GM13977 (cell line): ENCODE results near the gene NKAIN2.

Source experiments
- DNase-seq: peaks from one replicate; pipeline ENCODE4 v3.0.0; 2012; ENCODE audit warnings: low spot score
- CTCF ChIP-seq: IDR thresholded peaks from 2 replicates; pipeline ENCODE4 v1.5.1; 2012; ENCODE audit warnings: mild to moderate bottlenecking, control low read depth; ENCODE audit not compliant: insufficient read depth; ENCODE audit errors: extremely low read depth, missing control alignments
- in situ Hi-C: fragments of 300-500 bp; cut with MboI; formaldehyde crosslinking; loops from one replicate; pipeline ENCODE4 v1.12.0; 2022; ENCODE audit warnings: low sequenced_read_pairs, low pct_unique_long_range_greater_than_20kb, mixed read lengths, inconsistent platforms; ENCODE audit not compliant: unreplicated experiment

Gene NKAIN2

GRCh38 chr6:124738482-124738881 lies 934.8 kb downstream of the NKAIN2 start:
- TF ChIP-seq CTCF: no peak
- DNase-seq: no peak
- in situ Hi-C loops: no loop called here

DNA sequence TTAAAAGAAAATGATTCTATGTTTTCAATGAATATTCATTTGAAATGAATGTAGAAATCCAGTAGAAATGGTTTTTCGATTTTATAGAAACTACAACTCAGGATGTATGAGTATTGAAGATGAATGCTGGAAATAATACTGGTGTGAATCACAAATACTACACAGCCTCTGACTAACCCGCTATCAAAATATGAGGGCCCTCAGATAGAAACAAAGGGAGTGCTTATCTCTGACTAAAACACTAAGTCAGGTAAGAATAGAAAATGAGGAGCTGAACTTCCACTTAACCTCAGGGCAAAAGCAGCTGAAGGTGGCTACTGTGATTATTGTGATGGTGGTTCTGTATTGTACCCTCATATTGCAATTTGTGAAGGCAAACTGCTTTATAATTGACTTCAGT lies 937.7 kb downstream of the NKAIN2 start:
- in situ Hi-C loops: no loop called here
- no peak for TF ChIP-seq CTCF
- no peak for DNase-seq

DNA sequence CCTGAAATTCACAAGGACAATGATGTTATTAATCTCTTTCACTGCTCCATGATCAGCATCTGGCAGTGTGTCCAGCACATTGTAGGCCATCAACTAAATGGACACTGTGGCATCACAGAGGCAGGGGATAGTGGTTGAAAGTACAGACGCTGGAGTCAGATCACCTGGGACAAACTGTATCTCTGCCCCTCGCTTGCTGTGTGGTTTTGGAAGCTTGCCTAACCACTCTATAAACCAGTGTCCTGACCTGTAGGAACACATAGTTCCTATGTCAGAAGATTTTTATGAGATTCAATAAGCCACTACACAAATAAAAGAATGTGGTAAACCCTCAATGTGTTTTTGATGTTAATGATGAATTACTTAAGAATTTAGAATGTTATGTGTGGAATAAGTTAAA lies 939.3 kb downstream of the NKAIN2 start:
- in situ Hi-C loops: no loop called here
- DNase-seq: no peak
- TF ChIP-seq CTCF: no peak

DNA sequence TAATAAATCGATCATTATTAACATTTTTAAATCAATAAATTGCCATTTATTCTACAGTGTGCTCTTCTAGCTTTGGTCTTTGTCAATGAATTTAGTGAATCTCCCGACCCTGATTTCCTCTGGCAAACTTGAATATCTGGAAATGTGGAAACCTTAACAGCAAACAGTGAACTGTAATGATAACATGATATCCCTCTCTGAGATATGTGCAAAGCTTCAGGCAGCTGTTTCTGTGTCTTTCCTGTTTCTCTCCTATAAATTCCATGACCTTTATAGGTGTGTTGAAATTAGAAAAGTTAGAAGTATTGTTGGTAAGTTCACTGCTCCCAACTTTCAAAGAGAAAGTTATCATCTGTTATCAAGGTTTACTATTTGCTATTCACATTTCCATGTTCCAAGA lies 939.8 kb downstream of the NKAIN2 start:
- no peak for TF ChIP-seq CTCF
- in situ Hi-C loops: no loop called here
- DNase-seq: no peak

DNA sequence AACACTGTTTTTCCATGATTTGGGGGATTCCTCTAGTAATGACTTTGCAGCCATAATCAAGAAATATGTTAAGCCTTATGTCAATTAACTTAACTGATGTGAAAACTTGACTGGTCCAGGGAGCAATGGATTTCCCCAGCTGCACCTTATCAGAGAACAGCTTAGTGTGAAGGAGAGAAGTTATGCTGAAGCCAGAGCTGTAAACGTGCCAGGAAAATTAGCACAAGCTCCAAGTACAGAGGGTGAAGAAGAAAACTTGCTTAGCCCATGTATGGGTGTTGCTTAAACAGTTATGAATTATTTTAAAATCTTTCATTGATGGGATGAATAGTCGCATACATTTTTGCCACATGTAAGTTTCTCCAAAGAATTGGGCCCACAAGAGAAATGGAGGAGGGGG lies 943.7 kb downstream of the NKAIN2 start:
- no peak for DNase-seq
- in situ Hi-C loops: no loop called here
- TF ChIP-seq CTCF: no peak

- no peak for TF ChIP-seq CTCF
- DNase-seq: no peak
- in situ Hi-C loops: no loop called here
These were observed 945.1 kb downstream of the NKAIN2 start for GRCh38 chr6:124748778-124749177.

GRCh38 chr6:124753001-124753400 lies 949.3 kb downstream of the NKAIN2 start:
- in situ Hi-C loops: no loop called here
- TF ChIP-seq CTCF: no peak
- no peak for DNase-seq
